HG02798 (cell line): ENCODE results near the gene FAM83E.

Source experiments
- ATAC-seq: cut with Tn5 transposase; IDR thresholded peaks from one replicate; pipeline ENCODE4 v1.9.1; 2021; ENCODE audit warnings: mild to moderate bottlenecking; ENCODE audit not compliant: unreplicated experiment, poor library complexity

The FAM83E gene

DNA sequence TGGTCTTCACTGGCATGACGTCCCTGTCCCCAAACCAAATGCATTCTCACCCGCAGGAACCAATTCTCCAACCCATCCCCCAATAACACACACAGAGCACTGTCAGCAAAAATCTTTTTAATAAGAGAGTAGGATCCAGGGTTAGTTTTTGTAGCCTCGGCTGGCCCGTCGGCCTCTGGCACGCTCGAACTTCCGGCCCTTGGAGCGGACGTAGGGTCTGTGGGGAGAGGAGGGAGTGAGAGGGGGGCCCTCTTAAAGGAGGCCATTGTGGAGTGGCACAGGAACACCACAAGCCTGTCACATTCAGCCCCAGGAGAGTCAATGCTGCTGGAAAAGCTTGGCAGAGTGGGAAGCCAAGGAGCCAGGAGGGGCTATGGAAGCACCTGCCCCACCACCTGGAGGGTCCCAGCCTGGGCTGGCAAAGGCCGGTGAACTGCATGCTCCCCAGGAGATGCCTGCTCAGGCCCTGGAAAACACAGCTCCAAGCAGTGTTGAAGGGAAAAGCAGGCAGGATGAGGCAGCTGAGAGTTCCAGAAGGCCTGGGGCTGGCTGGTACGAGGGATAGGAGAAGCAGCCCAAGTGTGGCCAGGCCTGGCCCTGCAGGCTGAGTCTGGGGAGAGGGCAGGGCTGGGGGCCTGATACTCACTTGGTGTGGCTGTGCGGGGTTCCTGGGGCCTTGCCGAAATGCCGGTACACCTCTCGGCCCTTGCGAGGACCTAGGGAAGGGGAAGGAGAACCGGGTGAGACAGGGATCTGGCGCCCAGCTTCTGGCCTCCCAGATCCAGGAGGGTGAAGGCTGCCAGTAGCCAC, 560 bp upstream of the FAM83E start:
- ATAC-seq, result no peak

DNA sequence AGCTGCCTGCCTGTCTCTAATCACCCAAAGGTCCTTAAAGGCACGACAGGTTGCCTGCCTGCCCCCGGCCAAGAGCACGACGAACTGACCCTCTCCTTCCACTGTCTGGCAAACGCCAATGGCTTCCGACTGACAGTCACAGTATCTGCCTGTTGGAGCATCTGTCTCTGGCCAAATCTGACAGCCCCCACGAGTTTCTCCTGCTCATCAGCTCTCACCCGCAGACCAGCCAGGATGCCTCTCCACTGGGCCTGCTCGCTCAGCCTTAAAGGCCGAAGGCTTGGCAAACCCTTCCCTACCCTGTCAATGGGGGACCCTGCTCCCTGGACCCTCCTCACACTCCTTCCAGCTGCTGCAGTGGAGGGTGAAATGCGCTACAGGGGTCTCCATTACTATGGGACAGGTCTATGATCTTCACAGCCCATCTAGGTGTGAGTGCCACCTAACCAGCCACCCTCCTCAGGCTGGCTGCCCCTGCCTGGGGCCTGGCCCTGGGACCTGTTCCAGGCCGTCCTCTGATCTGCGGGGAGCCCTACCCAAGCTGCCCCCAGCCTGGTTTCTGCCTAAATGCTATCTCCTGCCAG, 932 bp downstream of the FAM83E start:
- ATAC-seq, result no peak

DNA sequence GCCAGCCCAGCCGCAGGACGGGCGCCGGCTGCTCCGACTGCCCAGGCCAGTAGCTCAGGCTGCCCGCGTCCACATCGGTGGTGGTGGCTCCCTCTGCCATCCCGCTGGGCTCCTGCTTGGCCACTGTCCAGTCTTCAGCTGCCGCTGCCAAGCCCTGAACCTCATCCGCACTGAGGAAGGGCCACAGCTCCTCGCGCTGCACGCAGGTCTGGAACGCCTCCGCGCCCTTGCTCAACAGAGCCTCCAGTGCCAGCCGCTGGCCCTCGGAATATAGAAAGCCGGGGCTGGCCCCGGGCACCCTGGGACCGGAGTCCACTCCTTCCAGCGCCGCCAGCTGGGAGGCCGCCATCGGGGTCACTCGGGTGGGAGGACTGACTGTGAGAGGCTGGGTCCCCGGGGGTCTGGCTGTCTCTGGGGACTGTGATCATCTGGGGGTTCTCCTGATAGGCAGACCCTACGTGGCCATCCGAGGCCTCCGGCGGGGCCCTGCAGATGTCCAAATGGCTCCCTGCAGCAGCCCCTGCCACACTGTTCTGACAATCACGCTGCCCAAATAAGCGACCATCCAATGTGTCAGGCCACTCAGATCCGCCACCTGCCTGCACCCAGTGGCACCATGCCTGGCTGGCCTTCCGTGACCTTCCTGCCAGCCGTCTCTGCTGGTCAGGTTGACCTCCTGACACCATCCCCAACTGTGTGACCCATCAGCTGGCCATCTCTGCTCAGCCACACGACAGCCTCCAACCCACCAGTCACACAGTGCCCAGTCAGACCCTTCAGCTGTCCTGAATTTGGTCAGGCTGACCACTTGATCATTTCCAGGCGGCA, 1.6 kb downstream of the FAM83E start:
- ATAC-seq, result no peak

DNA sequence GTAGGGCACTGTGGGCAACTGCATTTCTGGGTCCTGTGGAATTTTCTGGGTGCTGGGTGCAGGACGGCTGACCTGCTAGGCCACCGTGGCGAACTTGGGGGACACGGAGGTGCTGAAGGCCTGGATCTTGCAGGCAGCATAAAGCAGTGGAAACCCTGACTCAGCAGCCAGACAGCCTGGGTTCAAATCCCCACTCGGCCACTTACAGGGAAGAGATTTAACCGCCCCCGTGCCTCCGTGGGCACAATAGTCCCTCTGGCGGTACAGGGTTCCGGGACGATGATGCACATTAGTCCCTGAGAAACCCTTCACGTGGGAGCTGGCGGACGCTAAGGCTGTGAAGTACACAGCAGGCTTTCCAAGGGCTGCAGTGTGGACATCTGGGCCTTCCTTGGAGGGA, 3.0 kb downstream of the FAM83E start:
- no peak for ATAC-seq

DNA sequence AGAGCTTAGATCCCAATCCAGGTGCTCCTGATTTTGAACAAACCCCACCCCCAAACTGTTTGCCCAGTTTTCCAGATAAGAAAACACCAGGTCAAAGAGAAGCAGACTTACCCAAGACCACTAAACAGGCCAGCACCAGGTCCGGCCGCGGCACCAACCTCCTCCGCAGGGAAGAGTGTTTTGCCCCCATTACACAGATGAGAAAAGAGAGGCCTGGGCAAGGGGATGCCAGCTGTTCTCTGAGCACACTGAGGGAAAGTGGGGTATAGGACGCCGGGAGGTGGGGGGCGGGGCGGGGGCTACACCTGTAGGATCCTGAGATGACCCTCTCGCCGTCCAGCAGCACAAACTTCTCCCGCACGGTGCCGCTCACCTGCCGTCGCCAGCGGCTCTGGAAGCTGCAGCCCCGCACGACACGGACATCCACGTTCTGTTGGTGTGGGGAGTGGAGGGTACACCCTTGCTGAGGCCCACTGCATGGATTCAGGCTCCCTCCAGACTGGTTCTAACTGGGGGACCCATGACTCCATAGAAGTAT, 5.2 kb downstream of the FAM83E start:
- ATAC-seq, result no peak

DNA sequence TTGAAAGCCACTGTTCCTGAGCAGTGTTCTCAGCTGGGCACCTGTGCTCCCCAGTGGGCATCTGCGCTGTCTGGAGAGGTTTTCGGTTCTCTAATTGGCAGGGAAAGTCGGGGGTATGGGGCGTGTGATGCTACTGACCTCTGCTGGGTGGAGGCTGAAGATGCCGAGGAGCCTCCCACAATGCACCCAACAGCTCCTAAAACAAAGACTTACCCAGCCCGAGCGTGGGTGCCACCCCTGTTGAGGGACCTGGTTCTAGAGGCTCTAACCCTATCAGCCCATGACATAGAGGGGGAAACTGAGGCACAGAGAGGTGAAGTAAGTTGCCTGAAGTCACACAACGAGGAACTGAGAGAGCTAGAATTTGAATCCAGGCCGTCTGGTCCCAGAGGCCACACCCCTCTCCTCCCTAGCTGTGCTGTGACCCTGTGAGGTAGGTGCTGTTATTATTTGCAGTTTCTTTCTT, 6.0 kb downstream of the FAM83E start:
- peak; percentile 72 for ATAC-seq

DNA sequence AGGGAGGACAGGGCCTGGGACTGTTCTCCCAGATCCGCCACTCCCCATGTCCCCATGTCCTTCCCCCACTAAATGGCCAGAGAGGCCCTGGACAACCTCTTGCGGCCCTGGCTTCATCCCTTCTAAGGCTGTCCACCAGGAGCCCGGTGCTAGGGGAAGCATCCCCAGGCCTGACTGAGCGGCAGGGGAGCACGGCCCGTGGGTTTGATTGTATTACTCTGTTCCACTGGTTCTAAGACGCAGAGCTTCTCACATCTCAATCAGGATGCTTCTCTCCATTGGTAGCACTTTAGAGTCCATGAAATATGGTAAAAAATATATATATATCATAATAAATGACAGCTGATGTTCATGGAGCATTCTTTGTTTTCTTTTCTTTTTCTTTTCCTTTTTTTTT, 7.5 kb downstream of the FAM83E start:
- ATAC-seq, result no peak

DNA sequence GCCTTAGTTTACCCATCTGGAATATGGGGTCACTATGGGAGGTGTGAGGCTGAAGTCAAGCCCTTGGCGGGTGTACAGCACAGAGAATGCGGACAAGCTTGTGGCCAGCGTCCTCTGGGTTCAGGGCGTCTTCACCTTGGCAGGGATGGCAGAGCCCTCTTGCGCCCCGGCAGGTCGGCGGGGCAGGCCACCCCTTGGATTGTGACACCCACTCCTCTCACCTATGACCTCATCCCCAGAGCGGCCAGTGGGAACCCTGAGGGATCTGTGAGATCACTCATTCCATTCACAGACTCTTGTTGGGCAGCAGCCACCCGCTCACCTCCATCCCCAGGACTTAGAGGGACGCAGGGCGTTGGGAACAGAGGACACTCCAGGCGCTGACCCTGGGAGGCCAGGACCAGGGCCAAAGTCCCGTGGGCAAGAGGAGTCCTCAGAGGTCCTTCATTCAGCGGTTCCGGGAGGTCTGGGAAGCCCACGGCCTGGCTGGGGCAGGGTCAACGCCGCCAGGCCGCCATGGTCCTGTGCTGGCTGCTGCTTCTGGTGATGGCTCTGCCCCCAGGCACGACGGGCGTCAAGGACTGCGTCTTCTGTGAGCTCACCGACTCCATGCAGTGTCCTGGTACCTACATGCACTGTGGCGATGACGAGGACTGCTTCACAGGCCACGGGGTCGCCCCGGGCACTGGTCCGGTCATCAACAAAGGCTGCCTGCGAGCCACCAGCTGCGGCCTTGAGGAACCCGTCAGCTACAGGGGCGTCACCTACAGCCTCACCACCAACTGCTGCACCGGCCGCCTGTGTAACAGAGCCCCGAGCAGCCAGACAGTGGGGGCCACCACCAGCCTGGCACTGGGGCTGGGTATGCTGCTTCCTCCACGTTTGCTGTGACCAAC, 8.2 kb downstream of the FAM83E start, which contains the start of gene SPACA4:
SPACA4 (plus strand) TSS at position 280 of the 896 bp plus-strand sequence; CDS start at position 517, 237 bp downstream.
- no peak for ATAC-seq

DNA sequence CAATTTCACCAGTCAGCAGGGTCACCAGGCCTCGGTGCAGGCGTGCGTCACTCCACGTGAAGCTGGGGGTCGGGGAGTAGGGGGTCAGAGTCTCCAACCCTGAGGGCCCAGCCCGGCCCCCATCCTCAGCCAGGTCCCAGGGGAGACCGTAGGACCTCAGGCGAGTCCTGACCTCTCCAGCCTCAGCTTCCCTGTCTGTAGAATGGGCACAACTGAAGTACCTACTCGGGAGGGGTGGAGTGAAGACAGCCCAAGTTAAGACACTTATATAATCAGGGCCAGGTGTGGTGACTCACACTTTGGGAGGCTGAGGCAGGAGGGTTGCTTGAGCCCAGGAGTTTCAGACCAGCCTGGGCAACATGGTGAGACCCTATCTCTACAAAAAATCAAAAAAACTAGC, 11.0 kb downstream of the FAM83E start:
- no peak for ATAC-seq

DNA sequence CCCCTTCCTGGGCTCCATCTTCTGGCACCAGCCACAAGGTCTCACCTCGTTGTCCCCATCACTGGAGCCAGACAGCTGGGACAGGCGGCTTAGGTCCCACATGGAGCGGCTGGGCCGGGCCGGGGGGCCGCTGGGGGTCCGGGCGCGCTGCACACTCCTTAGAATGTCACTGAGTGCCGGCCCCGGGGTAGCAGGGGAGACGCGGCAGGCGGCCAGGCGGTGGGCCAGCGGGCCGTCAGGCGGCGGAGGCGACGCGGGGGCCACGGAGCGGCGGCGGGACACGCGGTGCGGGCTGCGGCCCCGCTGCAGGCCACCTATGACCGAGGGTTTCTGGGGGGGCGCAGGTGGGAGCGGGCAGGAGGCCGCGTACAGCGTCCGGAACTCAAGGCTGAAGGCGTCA, 11.4 kb downstream of the FAM83E start:
- no peak for ATAC-seq

DNA sequence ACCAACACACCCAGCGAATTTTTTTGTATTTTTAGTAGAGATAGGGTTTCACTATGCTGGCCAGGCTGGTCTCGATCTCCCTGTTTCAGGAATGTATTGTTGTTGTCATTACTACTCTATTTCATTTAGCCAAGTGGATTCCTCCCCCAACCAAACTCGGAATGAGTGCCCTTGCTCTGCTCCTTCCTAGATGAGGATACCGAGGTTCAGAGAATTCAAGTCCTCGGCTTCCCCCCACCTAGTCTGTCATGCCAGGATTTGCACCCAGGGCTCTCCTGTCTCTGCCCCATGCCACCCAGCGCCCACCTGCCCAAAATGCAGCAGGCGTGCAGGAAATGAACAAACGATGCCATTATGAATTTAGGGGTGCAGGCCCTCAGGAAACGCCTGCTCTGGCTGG, 11.9 kb downstream of the FAM83E start:
- ATAC-seq, result no peak

DNA sequence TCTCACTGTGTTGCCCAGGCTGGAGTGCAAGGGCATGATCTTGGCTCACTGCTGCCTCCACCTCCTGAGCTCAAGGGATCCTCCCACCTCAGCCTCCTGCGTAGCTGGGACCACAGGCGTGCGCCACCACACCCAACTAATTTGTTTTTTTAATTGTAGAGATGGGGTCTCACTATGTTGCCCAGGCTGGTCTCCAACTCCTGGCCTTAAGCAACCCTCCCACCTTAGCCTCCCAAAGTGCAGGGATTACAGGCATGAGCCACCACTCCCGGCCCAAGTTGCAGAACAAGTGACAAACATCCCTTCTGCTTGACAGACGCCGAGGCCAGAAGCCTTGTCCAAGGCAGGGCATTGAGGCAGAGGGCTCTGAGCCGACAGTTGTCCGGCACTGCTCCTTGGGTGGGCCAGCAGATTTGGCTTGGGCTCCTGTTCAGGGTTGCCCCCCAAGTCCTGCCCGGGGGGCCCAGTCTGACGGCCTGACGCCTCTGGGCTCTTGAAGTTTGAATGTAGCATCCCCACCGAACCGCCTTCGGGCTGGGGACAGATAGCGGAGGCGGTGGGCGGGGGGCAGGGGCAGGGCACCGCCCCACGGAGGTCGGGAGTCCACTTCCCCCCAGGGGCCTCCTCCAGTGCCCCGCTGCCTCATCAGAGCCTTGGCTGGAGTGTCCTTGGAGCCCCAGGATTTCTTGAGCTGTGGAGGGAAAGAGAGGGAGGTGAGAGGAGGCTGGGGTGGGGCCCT, 14.0 kb downstream of the FAM83E start:
- ATAC-seq, result no peak

DNA sequence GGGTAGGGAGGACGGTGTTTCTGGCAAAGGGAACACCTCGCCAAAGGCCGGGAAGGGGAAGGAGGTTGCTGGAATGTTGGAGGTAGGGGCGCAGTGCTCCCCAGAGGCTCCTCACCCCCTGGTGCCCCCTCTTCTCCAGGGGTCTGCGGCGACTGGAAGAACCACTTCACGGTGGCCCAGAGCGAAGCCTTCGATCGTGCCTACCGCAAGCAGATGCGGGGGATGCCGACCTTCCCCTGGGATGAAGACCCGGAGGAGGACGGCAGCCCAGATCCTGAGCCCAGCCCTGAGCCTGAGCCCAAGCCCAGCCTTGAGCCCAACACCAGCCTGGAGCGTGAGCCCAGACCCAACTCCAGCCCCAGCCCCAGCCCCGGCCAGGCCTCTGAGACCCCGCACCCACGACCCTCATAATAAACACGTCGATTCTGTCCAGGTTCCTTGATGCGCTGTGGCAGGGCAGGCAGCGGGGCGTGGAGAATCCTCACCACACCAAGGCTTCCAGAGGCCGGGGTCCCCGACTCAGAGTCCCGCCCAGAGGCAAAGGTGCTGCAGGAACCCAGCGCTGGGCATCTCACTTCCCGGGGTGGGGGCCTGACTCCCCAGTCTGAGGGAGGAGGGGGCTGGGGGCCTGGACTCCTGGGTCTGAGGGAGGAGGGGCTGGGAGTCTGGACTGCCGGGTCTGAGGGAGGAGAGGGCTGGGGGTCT, 15.7 kb downstream of the FAM83E start:
- no peak for ATAC-seq

DNA sequence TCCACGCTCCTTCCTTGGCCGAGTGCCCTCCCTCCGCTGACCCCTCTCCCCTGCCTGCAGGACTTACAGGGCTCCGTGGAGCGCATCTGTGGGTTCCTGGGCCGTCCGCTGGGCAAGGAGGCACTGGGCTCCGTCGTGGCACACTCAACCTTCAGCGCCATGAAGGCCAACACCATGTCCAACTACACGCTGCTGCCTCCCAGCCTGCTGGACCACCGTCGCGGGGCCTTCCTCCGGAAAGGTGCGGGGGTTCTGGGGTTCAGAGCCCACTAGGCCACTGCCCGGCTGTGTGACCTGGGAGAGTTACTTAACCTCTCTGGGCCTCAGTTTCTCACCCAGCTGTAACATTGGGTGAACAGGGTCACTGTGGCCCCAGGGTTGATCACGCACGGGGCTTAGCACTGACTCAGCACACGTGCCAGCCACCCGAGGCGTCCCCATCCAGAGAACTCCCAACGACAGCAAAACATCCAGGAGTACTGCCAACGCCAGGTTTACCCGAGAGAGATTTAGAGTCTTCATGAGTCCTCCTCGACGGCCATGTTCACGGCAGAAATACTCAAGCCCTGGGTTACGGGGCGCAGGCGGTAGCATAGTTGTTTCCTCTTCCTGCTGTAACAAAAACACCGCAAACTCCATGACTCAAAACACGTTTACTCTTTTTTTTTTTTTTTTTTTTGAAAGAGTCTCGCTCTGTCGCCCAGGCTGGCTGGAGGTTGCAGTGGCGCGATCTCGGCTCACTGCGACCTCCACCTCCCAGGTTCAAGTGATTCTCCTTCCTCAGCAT, 18.0 kb downstream of the FAM83E start:
- no peak for ATAC-seq

DNA sequence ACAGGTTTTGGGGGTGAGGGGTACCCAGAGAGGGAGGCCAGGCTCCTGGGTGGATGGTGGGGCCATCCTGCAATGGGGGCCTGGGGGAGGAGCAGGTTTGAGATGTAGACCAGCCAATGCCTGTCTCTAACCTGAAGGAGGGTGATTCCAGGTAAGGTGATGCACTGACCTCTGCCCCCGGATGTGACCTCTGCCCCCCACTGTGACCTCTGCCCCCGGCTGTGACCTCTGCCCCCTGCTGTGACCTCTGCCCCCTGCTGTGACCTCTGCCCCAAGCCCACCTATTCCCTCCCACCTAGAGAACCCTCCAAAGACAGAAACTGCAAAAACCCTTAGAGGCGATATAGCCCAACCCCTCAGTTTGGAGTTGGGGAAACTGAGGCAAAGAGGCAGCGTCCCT, 18.6 kb downstream of the FAM83E start:
- no peak for ATAC-seq

DNA sequence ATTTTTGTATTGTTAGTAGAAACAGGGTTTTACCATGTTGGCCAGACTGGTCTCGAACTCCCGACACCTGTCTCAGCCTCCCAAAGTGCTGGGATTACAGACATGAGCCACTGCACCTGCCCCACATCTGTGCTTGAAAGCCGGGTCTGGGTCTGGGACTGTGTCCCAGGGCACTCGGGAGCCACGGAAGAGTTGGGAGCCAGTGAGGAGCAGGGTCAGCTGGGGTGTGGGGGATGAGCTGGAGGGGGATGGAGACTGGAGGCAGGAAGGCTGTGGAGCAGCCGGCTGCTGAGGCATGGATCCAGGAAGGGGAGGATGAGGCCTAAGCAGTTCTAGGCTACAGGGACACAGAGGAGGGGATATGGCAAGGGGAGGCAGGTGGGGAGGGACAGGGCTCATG, 19.0 kb downstream of the FAM83E start:
- ATAC-seq, result no peak

DNA sequence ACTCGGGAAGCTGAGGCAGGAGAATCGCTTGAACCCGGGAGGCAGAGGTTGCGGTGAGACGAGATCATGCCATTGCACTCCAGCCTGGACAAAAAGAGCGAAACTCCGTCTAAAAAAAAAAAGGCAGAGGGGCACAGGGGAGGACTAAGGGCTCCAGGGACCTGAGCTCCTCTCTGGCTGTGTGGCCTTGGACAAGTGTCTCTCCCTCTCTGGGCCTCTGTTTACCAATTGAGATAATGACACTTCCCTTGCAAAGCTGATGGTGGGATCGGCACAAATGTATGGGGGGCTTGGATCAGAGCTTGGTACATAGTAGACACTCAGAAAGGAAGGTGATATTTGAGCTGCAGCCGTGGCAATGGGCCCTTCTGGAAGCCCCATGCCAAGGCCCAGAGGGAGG, 19.7 kb downstream of the FAM83E start:
- ATAC-seq, result no peak

DNA sequence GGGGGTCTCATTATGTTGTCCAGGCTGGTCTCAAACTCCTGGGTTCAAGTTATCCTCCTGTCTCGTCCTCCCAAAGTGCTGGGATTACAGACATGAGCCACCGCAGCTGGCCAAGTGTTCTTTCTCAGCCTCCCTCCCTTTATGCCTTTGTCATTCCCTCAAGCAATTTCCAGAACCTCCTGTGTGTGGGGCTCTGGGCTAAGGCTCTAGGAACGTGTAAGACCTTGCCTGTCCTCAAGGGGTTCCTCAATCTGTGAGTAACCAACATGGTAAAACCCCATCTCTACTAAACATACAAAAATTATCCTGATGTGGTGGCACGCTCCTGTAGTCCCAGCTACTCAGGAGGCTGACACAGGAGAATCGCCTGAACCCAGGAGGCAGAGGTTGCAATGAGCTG, 23.9 kb downstream of the FAM83E start:
- no peak for ATAC-seq
